HepG2 (cell line): ENCODE data around the gene C10orf143.

ENCODE experiments used
- EZH2 ChIP-seq: conservative IDR thresholded peaks from 2 replicates; pipeline ENCODE4 v1.6.1; 2012; ENCODE audit warnings: mild to moderate bottlenecking, low read depth, low read length, moderate library complexity
- GABPB1 ChIP-seq: IDR thresholded peaks from 2 replicates; pipeline ENCODE4 v1.6.1; 2016; ENCODE audit warnings: mild to moderate bottlenecking, missing genetic modification reagents, moderate library complexity, missing compliant biosample characterization
- SMAD9 ChIP-seq: sonication (generic); formaldehyde crosslinking; IDR thresholded peaks from 2 replicates; pipeline ENCODE4 v1.5.1; 2020; ENCODE audit warnings: mild to moderate bottlenecking, missing genetic modification reagents
- U2AF1 ChIP-seq: fragments of 200-400 bp; formaldehyde crosslinking; optimal IDR thresholded peaks from 2 replicates; pipeline ENCODE3; 2017; ENCODE audit warnings: mild to moderate bottlenecking, low read depth, low read length
- ZNF12 ChIP-seq: sonication (generic); formaldehyde crosslinking; IDR thresholded peaks from 2 replicates; pipeline ENCODE4 v1.5.0; 2020; ENCODE audit warnings: missing genetic modification reagents
- ZNF143 ChIP-seq: sonication (generic); formaldehyde crosslinking; IDR thresholded peaks from 2 replicates; pipeline ENCODE4 v1.4.0; 2020; ENCODE audit warnings: missing genetic modification reagents
- TF ChIP-seq, protein P1 (sequence below): sonication (generic); formaldehyde crosslinking; conservative IDR thresholded peaks from 2 replicates; pipeline ENCODE4 v1.4.0; 2020; ENCODE audit warnings: missing genetic modification reagents
- TF ChIP-seq, protein P2 (sequence below): sonication (generic); formaldehyde crosslinking; IDR thresholded peaks from 2 replicates; pipeline ENCODE4 v1.8.0; 2022; ENCODE audit warnings: missing genetic modification reagents, mild to moderate bottlenecking, borderline replicate concordance
- TF ChIP-seq, protein P3 (sequence below): sonication (generic); formaldehyde crosslinking; conservative IDR thresholded peaks from 2 replicates; pipeline ENCODE4 v1.4.0; 2020; ENCODE audit warnings: missing genetic modification reagents

DNA sequence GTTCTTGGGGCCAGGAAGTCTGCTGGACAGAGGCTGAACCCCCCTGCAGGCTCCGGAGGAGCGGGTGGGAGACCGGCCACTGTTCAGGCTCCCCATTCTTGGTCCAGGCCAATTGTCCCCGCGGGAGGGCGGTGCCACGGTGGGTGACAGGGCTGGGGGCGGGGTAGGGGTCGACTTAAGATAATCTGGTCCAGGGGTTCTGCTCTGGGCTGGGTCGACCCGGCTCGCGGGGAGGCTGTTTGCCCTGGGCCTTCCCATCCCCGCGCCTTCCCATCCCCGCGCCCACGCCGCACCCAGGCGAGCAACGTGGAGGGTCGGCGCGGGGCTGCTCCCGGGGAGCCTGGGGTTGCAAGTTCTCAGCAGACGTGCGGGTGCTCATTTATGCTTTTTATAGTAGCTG lies 18.3 kb upstream of the C10orf143 start:
- TF ChIP-seq ZNF143 (CRISPR knock-in tag) (no peak), U2AF1 (no peak), GABPB1 (CRISPR knock-in tag) (no peak), ZNF12 (CRISPR knock-in tag) (no peak), EZH2 (no peak), SMAD9 (no peak)
- TF ChIP-seq, protein P1, sequence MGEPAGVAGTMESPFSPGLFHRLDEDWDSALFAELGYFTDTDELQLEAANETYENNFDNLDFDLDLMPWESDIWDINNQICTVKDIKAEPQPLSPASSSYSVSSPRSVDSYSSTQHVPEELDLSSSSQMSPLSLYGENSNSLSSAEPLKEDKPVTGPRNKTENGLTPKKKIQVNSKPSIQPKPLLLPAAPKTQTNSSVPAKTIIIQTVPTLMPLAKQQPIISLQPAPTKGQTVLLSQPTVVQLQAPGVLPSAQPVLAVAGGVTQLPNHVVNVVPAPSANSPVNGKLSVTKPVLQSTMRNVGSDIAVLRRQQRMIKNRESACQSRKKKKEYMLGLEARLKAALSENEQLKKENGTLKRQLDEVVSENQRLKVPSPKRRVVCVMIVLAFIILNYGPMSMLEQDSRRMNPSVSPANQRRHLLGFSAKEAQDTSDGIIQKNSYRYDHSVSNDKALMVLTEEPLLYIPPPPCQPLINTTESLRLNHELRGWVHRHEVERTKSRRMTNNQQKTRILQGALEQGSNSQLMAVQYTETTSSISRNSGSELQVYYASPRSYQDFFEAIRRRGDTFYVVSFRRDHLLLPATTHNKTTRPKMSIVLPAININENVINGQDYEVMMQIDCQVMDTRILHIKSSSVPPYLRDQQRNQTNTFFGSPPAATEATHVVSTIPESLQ: no peak
- TF ChIP-seq, protein P2, sequence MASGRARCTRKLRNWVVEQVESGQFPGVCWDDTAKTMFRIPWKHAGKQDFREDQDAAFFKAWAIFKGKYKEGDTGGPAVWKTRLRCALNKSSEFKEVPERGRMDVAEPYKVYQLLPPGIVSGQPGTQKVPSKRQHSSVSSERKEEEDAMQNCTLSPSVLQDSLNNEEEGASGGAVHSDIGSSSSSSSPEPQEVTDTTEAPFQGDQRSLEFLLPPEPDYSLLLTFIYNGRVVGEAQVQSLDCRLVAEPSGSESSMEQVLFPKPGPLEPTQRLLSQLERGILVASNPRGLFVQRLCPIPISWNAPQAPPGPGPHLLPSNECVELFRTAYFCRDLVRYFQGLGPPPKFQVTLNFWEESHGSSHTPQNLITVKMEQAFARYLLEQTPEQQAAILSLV (CRISPR knock-in tag): no peak
- TF ChIP-seq, protein P3, sequence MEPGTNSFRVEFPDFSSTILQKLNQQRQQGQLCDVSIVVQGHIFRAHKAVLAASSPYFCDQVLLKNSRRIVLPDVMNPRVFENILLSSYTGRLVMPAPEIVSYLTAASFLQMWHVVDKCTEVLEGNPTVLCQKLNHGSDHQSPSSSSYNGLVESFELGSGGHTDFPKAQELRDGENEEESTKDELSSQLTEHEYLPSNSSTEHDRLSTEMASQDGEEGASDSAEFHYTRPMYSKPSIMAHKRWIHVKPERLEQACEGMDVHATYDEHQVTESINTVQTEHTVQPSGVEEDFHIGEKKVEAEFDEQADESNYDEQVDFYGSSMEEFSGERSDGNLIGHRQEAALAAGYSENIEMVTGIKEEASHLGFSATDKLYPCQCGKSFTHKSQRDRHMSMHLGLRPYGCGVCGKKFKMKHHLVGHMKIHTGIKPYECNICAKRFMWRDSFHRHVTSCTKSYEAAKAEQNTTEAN (CRISPR knock-in tag): no peak
